ENCODE data around the gene TADA1.
"Not testable (repeated sequence)": the region's sequence is repeated elsewhere in the genome, so short reads cannot be mapped to it uniquely, and the experiment has no call there.

The TADA1 gene

DNA sequence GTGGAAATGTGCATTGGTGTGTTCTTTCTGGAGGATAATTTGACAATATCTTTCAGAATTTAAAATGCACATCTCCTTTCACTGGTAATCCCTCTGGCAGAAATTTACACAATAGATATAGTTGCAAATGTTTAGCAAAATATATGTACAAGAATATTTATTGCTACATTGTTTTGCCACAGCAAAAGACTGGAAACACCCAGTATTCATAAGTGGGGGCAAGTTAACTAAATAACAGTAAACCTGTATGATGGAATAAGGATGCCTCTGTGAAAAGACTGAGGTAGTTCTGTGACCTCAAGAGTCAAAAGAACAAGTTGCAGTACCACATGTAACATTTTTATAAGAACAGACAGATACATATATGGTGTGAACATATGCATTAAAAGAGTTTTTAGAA, 13.7 kb upstream of the TADA1 start:
- no peak for DNase-seq

DNA sequence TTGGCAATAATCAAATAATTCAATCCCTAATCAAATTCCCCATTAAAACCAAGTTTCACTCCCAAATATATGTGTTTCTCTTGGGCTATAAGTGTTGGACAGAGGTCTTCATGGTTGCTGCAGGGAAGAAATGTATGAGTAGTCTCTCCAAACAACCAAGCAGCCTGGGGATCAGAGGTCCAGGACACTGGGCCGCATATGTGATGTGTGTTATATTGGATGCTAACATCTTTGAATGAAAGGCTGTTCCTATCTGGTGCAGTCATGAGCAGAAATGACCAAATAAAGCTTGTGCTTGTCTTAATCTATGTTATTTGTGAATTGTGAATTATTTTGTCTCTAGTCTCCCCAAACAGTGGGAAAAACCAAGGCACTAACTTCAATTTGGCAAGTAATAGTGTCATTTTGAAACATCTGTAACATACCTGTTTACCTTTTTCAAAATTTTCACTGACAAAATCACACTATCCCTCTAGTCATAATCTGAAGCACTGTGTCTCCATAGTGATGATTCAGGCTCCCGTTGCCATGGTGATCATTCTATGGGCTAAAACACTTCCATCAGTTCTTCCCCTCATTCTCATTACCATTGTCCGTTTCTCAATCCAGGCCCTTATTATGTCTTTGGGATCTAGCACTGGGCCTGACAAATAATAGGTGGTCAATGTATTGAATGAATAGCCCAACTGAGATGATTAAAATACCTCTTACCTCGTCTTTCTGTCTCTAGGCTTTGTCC, 12.5 kb upstream of the TADA1 start:
- no peak for DNase-seq

DNA sequence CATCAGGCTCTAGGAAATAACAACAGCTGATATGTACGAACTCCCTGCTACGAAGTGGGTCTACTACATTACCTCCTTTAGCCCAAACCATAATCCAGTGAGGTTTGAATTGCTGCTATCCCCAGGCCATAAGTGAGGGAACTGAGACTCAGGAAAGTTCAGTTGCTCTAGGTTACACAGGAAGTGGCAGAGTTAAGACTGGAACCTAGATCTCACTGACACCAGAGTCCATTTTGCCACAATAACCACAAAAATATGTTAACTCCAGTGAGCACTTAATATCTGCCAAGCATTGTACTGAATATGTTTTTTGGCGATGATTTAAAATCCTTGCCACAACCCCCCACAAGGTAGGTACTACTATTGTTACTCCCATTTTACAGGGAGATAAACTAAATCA, 8.9 kb upstream of the TADA1 start:
- no peak for DNase-seq

DNA sequence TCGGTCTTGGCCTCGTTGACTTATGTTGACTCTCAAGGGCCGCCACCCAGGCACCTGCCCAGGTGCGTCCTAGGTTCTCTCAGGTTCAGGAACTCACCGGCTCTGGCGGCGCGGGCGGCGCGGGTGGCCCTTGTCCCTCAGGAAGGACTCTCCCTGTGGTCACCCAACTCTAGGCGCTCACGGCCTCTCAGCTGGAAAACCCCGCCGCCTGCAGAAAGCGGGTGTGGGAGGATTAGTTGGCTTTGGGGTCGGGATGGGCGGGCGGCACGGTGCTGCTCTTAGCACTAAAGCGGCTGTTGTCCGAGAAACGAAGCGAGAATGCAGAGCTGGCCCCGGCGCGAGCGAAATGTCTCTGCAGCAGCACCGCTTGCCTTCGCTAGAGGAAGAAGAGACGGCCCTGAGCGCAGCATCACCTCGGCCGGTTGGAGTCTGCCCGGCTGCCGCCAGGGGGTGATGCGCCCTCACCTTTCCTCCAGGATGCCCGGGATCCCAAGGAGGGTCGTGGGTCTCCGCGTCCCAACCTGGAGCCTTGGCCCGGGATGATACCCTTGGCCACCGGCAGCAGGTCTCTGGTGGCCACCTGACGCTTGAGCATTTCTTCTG, 8.1 kb upstream of the TADA1 start:
- no peak for DNase-seq

DNA sequence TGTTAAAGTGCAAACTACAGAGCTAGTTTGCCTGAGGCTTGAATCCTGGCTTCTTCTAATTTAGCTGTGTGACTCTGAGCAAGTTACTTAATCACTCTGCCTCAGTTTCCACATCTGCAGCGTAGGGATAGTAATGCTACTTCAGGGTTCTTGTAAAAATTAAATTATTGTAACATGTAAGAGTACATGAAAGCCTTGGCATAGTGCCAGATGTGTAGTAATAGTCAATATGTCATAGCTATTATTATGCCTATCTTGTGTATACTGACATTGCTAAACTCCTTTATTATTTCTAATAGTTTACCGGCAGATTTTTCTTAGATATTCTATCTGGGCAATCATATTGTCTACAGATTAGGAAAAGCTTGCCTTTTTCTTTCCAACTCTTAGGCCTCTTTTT, 6.8 kb upstream of the TADA1 start:
- no peak for DNase-seq

DNA sequence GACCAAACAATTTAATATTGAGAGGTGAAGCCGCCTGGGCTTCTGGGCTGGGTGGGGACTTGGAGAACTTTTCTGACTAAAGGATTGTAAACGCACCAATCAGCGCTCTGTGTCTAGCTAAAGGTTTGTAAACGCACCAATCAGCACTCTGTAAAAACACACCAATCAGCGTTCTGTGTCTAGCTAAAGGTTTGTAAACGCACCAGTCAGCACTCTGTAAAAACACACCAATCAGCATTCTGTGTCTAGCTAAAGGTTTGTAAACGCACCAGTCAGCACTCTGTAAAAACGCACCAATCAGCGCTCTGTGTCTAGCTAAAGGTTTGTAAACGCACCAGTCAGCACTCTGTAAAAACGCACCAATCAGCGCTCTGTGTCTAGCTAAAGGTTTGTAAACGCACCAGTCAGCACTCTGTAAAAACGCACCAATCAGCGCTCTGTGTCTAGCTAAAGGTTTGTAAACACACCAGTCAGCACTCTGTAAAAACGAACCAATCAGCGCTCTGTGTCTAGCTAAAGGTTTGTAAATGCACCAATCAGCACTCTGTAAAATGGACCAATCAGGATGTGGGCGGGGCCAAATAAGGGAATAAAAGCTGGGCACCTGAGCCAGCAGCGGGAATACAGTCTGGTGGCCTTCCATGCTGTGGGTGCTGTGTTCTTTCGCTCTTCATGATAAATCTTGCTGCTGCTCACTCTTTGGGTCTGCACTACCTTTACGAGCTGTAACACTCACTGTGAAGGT, 2.3 kb upstream of the TADA1 start:
- not testable (repeated sequence) for DNase-seq

DNA sequence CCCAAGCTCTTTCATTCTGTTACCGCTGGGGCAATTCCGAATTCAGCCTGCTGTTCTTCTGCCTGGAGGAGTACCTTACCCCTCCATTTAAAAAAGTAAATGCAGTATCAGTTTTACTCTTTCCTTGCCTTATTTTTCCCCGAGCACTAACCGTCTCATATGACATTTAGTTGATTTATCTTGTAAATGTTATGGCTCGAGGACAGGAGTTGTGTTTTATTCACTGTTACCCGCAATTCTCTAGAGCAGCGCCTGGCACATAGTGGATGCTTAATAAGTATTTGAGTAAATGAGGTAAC, 425 bp upstream of the TADA1 start:
- no peak for DNase-seq

DNA sequence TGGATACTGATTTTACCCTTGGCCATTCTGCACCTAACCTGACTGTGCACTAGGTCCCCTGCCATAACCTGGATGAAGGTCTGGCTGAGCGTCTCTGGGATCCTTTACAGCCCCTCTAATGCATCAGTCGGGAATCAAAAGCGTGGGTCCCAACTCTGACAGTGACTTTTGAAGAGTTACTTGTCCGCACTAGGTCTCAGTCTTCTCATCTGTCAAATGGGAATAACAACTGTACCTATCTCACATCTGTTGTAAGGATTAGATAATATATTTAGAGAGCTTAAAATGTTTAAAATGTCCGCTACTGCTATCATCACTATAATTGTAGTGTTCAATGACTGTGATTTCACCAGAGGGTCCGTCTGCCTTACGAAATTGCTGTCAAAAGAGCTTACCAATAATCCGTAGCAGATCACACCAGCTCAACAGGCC, 746 bp downstream of the TADA1 start:
- DNase-seq: no peak

DNA sequence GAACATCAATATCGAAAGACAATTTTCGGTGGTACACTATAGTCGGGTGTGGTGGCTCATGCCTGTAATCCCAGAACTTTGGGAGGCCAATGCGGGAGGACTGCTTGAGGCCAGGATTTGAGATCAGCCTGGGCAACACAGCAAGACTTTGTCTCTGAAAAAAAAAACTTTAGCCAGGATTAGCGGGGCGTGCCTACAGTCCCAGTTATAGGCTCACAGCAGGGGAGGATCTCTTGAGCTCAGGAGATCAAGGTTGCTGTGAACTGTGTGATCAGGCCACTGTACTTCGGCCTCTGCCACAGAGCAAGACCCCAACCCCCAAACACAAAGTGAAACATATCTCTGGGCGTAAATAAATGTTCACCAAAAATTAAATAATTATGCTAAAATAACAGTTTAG, 1.6 kb downstream of the TADA1 start:
- DNase-seq: no peak

DNA sequence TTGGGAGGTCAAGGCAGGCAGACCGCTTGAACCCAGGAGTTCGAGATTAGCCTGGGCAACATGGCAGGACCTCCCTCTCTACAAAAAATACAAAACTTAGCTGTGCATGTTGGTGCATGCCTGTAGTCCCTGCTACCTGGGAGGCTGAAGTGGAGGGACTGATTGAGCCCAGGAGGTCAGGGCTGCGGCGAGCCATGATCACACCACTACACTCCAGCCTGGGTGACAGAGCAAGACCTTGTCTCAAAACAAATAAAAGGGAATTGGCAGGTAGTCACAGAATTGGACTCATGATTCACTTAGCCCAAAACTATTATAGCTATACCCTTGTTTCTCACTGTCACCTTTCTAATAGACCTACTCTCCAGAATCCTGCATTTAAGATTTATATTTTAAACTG, 5.5 kb downstream of the TADA1 start:
- DNase-seq: no peak

DNA sequence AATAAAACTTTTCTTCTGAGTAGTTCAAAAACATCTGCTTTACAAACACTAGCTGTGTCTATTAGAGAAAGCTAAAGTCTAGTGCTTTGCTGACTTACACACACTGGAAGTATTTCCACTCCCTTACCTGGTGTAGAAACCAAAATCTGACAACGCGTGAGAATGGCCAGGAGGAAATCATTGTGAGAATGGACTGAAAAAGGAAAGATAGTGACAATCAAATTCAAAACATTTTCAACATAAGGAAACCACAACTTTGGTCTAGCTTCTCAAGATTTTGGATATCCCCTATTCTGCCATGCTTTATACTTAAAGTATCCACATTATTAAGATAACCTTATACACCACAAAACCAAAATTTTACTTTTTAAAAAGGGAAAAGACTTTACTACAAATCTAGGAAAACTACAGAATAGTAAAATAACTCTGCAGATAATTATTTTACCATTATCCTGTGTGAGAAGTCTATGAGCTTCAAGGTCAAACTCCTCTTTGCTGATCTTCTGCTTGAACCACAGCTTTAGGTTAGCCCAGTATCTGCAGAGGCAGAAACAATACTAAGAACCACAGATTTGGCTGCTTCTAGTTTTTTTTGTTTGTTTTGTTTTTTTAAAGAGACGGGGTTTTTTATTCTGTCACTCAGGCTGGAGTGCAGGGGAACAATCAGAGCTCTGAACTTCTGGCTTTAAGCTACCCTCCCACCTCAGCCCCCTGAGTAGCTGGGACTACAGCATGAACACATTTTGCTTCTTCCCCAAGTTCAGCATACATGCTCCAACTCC, 6.6 kb downstream of the TADA1 start:
- DNase-seq: no peak

DNA sequence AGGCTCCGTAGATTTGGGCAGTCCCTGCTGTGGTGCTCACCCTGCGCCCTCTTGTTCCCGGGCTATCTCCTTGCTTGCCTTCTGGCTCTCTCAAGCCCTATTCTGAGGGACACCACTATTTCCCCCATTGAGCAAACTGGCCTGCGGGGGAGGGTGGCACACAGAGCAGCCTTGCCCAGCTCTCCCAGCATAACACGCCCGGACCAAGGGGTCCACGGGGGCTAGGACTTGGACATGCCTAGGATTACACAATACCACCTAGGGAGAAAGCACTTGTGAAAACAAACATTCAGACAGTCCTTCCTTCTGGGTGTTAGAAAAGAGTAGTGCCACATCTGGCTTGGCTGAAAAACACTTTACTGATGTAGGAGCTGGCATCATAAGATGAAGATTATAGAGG, 7.4 kb downstream of the TADA1 start:
- DNase-seq: no peak

DNA sequence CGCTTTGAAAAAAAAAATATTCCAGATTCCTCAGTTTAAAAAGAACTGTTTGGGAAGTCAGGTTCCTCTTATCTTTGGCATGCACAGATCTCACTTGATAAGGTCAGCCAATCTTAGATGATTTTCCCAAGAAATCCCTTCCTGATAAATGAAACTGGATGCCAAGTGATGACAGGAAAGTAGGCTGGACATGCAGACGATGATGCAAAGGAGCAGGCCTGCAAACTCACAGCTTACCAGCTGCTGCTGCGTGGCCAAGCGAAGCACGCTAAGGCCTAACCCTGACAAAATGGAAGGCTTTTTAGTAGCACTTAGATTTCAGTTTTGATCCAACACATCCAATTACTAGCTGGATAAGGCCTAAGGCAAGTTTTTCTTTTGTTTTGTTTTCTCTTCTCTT, 10.1 kb downstream of the TADA1 start:
- no peak for DNase-seq

DNA sequence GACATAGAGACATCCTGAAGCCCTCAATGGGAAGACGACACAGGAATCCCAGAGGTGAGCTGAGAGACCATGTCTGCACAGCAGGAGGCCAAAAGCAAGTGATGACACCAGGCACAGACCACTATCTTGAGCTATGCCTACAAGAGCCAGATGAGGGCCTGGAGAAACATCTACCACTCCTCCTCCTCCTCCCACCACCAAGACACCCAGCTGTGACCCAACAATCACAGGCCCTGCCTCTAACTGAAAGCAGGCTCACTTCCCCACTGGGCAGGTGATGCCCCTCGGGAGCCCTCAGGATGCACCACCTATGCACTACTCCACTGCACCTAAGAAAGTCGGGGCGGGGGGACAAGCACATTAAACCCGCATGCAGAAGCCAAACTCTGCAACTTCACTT, 16.5 kb downstream of the TADA1 start:
- DNase-seq: no peak

DNA sequence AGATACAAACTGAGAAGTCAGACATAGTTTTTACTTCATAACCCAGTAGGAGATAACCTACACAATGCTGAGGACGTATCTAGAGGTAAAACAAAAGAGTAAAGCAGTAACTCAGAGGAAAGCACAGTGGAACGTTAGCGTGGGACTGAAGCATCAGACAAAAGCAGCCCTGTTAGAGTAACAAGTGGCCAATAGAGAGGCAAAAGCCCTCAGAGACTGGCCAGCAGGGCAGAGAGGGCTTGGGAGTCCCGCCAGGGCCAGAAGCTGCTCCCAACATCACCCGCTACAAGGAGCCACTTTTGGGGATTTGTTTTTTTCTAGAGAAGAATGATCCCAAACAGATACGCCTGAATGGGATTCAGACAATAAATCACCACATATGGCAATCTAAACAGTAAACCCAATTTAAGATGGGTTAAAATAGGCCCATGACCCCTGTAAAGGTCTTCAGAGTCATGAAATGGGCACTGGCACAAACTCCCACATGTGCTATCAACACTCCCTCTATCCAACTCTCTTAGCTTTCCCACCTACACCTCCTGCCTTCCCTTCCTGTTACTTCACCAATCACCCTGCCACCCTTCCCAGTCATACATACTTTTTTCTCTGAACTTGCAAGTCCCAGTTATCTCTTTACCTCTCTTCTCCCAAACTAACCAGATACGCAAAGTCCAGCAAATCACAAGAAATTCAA, 17.2 kb downstream of the TADA1 start:
- DNase-seq: no peak

DNA sequence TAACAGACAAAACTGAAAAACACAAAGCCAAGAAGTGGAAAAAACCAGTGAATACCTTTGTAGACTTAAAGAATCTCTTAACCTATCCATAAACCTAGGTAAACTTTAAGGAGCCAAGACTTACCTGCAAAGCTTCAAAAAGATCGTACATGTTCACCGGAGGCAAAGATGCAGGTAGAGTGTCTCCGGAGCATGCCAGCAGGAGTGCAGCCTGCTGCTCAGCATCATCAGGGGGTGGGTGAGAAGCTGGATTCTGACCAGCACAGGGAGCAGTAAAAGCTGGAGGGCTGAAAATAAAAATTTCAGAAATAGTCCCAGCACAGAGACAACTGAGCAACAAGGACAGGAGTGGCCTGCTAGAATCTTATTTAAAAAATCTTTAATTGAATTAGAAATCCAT, 18.1 kb downstream of the TADA1 start:
- no peak for DNase-seq

DNA sequence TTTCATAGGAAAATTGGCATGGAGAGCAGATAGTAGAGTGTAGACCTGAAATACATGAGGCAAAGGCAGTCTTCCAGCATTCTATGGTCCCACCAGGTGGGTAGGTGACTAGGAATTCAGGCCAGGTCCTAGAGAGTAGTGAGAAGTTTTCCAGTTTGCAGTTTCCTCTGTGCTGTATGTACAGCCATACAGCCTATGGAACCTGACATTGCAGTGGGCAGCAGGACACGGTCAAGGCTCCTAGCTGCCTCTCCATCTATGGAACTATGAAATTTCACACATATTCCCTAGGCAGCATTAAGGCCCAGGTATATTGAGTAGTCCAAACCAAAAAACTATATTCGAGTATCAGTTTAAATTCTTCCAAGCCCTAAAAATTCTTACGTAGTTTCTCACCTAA, 20.5 kb downstream of the TADA1 start:
- no peak for DNase-seq

DNA sequence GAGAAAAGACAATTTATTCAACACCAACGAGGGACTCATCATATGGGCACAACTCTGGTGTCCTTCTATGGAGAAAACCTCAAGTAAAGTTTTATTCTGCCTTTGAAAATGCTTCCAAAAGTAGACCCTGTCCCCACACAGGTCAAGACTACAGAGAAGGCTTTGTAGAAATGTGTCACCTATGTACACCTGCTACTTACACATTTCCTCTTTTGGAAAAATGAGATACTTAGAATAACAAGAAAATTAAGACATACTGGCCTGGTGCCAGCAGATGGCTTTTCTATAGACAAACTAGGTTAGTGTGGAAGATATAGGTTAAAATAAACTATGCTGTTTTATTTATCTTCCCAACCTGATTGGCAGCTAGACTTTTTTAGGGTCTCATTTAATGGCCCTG, 23.1 kb downstream of the TADA1 start:
- no peak for DNase-seq

DNA sequence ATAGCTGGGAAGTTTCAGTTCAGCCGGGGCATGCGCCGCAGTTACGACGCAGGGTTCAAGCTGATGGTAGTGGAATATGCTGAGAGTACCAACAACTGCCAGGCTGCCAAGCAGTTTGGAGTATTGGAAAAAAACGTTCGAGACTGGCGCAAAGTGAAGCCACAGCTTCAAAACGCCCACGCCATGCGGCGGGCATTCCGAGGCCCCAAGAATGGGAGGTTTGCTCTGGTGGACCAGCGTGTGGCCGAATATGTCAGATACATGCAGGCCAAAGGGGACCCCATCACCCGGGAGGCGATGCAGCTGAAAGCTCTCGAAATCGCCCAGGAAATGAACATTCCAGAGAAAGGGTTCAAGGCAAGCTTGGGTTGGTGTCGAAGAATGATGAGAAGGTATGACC, 26.9 kb downstream of the TADA1 start:
- no peak for DNase-seq

DNA sequence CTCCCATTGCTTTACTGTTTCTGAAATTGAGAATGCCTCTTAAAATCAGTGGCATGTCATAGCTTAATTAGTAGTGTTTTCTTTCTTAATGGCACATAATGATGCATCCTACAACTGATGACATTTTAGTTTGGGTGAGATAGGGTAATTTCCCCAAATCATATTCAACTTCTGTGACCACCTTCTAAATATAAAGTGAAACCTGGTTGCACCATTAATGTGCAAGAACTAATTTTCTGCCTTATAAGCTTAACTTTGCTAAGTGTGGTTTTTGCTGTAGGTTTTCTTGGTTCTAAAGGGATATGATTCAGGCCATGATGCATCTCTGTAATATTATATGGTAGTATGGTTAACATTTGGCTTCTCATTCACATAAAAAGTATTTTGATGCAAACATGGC, 27.9 kb downstream of the TADA1 start:
- no peak for DNase-seq

DNA sequence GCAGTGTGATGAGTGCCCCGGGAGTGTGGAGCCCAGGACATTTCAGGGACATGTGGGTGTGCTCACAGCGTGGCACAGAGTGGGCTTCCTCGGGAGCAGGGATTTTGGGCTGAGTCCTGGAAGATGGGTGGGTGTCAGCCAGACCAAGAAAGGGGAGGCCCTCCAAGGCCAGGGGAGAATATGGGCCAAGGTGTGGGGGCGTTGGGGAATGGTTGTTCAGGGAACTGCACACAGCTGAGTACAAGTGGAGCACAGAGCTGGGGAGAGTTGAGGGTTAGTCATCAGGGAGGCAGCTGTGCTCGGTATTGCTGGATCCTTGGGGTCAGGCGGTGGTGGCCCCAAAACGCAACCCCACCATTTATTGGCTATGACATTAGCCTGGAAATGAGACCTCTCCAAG, 31.3 kb downstream of the TADA1 start:
- no peak for DNase-seq

DNA sequence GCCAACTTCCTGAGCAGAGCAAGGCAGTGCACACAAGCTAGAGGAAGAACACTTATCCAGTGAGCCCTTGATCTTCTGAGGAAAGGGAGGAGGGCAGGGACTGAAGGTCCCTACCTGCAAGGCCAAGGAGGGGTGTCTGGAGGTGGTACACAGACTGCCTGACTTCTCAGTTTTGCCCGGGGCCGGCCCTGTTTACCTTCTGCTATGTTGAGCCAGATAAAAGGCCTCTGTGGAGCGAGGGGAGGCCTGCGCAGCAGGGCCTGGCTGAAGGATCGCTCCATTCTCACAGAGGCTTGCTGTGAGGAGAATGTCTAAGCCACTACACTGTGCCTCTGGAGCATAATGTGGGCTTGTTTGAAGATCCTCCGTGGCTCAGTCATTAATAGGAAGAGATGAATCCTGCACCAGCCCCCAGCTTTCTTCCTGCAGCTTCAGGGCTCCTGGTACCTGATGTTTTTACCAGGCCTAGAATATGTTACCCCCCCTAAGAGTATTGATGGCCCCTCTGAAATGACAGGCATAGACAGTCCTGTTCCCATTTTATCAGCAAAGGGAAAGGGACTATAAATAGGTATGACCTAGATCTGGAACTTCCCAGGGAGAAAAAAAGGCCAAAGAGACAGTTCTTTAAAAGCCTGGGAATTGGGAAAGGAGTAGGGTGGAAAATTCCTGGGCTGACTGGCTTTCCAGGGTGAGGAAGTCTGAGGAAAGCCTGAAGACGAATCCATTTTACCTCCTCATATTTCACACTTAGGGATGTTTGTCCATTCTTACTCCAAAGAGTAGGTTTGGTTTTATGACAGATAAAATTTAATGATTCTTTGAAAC, 32.1 kb downstream of the TADA1 start:
- DNase-seq: no peak

All from NK-92 treated with Interleukin-12 subunit alpha and Interleukin-12 subunit beta, amount 100 ng/mL, for 24 hours (cell line).